Measurements from ENCODE around the gene PLPP4.
"Not testable (repeated sequence)": the region's sequence is repeated elsewhere in the genome, so short reads cannot be mapped to it uniquely, and the experiment has no call there.

Gene PLPP4

DNA sequence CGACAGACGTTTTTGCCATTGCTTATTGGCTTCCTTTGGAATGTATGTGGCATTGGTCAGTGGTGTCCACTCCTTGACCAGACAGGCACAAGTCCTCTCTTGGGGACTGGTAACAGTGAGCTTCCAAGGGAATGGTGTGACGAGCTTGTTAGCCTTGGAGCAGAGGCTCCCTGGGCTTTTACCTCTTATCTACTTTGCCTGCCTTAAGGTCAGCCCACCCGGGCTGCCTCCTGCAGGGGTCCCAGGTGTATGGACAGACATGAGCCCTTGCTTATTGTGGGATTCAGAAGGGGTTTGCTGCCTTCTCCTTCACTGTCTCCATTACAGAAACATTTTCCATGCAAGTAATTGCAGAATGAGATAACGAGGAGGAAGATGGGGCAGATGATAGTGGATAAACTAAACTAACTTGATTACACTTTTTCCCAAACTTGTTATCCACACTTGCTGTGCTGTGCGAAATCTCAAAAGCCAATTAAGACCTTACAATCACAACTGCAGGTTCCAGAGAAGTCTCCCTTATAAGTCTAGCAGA lies 29.7 kb downstream of the PLPP4 start:
- no peak for DNase-seq (ENCODE audit: low spot score)

- DNase-seq (ENCODE audit: low spot score), result no peak
Observed at GRCh38 chr10:120490288-120490687, 33.3 kb downstream of the PLPP4 start.

DNA sequence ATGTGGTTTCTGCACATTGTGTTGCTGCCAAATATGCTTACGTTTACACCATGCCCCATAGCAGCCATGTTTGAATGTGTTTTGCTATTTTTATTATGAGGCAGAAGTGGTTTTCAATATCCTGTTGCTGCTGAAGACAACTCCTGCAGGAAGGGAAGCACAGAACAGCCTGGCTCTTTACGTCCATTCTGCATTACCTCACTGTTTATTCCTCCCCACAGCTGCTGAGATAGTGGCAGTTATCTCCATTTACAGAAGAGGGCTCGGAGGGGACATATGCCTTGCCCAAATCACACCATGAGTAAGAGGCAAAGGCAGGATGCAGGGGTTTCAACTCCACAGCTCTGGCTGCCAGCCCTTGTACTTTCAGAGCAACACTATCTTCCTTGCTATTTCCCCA lies 35.3 kb downstream of the PLPP4 start:
- no peak for DNase-seq (ENCODE audit: low spot score)

DNA sequence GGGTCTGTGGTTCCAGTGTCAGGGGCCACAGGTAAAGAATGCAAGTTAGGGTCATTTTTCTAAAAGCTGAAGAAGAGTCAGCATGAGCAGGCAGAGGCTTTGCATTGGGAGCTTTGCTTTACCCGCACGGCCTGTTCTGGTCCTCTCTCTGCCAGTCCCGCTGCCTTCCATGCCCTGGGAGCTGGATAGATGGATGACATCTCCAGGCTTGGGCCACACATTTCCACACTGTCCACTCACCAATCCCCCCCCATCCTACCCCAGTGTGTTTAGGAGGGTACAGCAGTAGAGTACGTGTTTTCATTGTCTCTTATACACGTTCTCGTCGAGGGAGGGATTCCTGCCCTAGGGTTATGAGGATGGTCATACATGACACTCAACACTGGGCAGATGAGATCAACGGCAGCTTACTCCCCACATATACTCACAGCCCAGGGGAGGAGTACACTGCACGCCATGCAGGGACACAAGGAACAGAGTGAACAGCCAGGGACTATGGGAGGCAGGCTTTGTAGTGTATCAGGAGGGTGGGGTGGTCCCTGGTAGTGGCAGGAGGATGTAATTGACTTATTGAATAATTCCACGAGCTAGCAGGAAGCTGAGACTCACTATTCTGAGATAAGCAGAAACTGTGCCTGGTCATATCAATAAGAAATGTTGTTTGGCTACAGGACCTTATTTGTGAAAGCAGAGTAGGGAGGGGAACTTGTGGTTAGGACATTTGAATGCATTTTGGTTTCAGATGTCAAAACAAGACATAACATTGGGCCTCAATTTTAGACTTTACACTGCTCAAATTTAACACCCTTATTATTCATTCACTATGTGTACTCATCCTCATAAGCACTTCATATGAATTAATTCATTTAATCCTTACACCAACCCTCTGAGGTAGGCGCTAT lies 36.6 kb downstream of the PLPP4 start:
- no peak for DNase-seq (ENCODE audit: low spot score)

- no peak for DNase-seq (ENCODE audit: low spot score)
Observed at GRCh38 chr10:120494313-120494710, 37.3 kb downstream of the PLPP4 start.

GRCh38 chr10:120495226-120496009 lies 38.4 kb downstream of the PLPP4 start:
- DNase-seq (ENCODE audit: low spot score), result no peak

- DNase-seq (ENCODE audit: low spot score), result no peak
Observed at GRCh38 chr10:120499883-120500282, 42.9 kb downstream of the PLPP4 start.

- no peak for DNase-seq (ENCODE audit: low spot score)
Observed at GRCh38 chr10:120503689-120504088, 46.7 kb downstream of the PLPP4 start.

DNA sequence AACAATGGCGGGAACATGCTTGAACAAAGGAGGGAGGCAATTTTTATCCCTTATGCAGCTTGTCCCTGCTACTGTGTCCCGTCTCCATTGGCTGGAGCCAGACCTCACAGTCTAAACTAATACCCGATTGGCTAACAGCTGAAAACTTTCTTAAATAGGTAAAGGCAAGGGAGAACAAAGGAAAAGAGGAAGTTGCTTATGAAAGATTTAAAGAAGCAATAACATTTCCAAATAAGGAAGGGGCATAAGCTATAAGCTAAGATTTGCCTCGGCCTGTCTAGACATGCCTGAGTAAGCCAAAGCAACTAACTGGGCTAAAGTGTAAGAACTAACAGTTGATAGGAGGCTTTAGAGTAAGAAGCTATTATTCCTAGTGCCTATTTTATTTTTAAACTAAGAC lies 47.2 kb downstream of the PLPP4 start:
- not testable (repeated sequence) for DNase-seq (ENCODE audit: low spot score)

DNA sequence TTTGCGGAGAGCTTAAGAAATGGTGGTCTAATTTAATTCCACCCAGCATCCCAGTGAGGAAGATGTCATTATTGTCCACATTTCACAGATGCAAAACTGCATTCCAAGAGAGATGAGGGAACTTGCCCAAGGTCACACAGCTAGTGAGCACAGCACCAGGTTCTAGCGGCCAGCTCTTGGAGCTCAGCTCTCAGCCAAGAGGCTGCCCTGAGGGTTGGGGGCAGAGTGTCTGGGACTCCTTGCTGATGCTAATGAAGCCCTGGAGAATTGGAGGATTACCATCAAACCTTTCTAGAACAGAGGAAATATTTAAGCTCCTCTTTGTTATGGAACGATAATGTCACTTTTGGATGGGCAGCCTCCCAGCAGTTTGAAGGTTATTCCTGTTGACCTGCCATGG lies 48.0 kb downstream of the PLPP4 start:
- DNase-seq (ENCODE audit: low spot score), result no peak

- DNase-seq (ENCODE audit: low spot score), result no peak
Observed at GRCh38 chr10:120505866-120506265, 48.8 kb downstream of the PLPP4 start.

GRCh38 chr10:120506674-120507073 lies 49.6 kb downstream of the PLPP4 start:
- no peak for DNase-seq (ENCODE audit: low spot score)

GRCh38 chr10:120507175-120507574 lies 50.1 kb downstream of the PLPP4 start:
- DNase-seq (ENCODE audit: low spot score), result no peak

GRCh38 chr10:120507651-120508050 lies 50.6 kb downstream of the PLPP4 start:
- DNase-seq (ENCODE audit: low spot score), result no peak

DNA sequence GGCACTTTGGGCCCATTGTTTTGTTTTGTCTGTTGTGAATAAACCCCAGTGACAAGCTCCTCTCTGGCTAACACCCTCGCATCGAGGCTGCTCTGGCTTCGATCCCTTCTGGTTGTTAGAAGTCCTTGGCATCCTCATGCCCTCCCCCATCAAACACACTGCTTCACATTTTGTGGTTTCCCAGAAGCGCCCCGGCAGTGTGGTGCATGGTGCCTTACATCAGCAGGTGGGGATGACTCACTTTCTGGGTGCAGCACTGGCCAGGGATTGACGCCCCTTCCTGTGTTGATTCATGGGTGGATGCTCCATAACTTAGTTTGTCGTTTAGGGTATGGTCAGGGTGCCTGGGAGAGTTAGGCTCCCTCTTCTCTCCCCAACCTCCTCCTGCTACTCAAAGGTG lies 51.4 kb downstream of the PLPP4 start:
- DNase-seq (ENCODE audit: low spot score), result no peak

GRCh38 chr10:120508966-120509365 lies 51.9 kb downstream of the PLPP4 start:
- no peak for DNase-seq (ENCODE audit: low spot score)

DNA sequence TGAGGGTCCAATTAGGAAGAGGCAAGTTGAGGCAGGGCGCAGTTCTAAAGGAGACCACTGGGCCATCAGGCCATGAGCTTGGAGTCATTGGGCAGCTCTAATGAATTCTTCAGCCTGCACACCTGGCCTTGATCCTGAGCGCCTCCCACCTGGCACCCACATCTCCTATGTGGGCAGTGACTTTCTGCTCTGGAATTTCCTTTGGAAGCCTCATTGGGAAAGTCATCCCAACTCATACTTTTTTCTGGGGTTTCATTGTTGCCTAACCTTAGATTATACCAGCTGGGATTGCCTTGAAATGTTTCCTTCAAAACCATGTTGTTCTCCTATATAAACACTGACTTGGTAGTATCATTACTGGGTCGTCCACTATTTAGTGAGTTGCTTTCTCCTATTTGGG lies 54.1 kb downstream of the PLPP4 start:
- DNase-seq (ENCODE audit: low spot score), result no peak

DNA sequence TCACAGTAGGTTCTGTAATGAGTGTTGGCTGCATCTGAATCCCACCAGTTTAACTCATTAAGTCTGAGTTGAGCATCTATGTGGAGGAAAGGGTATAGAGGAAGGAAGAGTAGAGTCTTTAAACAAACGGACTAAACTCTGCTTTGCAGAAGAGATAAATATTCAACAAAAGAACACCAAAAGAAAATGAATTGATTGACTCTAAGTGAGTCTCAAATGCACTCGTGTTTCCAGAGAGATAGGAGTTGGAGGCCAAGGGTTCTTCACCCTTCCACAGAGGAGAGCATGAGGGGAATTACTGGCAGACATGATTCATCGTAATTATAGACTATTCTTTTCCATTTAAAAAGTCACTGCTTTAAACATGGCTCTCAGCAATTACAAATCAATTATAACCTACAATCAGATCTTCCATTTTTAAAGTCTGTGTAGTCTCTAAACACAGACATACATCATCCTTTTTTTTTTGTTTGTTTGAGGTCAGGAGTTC lies 56.3 kb downstream of the PLPP4 start:
- no peak for DNase-seq (ENCODE audit: low spot score)

DNA sequence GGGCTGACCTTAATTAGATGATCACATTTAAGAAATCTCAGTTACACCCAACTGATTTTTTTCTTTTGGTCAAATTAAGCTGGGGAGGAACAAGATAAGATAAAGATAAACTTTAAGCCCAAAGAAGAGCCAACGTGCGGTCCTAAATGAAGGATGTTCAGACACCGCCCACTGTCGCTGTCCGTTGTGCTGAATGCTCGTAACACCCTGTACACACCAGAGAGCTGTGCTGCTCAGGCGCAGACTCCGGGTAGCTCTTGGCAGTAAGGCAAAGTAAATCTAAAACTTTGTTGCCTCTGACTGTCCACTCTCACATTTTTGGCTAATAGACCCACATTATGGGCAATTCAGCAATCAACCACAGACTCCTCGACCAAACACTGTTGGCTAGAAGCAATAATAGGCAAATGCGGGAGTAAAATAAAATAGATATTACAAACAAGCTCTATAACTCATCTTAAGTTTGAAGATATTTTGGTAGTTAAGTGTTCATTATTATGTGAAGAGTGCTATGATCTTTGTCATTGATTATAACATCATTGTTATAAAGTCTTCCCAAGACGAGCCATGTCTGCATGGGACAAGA lies 57.1 kb downstream of the PLPP4 start:
- DNase-seq (ENCODE audit: low spot score), result no peak

DNA sequence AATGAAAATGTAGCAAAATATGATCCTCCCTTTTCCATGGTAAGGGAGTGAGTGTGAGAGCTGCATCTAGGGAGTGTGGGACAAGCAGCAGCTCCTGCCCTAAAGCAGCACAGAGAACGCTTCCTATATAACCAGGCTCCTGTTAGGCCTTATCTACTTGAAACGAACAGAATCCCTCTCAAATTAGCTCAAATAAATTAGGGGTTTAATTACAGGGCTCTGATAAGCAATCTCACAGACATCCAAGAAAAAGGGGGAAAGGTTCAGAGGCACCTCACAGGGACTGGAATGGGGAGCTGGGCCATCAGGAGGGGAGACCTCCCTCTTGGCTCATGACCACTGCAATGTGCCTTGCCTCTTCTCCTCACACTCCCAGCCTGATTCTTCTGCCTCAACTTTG lies 57.9 kb downstream of the PLPP4 start:
- DNase-seq (ENCODE audit: low spot score), result no peak

DNA sequence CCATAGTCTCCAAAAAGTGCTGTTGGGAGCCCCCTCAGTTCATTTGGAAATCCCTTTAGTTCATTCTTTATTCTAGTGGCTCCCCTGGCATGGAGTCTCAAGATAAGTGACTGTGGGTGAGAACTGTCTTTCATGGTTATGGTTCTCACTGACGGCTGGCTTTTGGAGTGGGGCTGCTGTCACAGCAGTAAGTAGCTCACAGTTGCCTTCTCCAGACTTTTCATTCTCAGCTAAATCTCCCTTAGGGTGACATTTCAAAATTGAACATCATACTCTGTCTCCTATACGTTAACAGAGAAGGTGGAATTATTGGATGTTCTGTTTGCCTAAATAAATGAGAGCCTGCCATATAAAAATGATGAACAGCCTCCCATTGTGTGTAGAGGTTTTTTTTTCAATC lies 58.7 kb downstream of the PLPP4 start:
- DNase-seq (ENCODE audit: low spot score), result no peak

GRCh38 chr10:120516426-120516825 lies 59.4 kb downstream of the PLPP4 start:
- no peak for DNase-seq (ENCODE audit: low spot score)

- DNase-seq (ENCODE audit: low spot score), result no peak
Observed at GRCh38 chr10:120517196-120517595, 60.2 kb downstream of the PLPP4 start.
